Activated CD4-positive, alpha-beta T cell treated with anti-CD3 and anti-CD28 coated beads, Interleukin-2, amount 10 ng/mL, durations not matched to agents 24 days and 14 days (primary cell): ENCODE results near the gene CST1. TPM values are rescaled to one million over a fixed set of nuclear protein-coding genes. Genes with fewer than 3 reads are reported as not detected.
A peak's percentile ranks its signal among the peaks of the same experiment; 100 is the strongest.
"Not testable (repeated sequence)": the region's sequence is repeated elsewhere in the genome, so short reads cannot be mapped to it uniquely, and the experiment has no call there.

Experiments
- DNase-seq: peaks from one replicate; pipeline ENCODE4 v3.0.0; 2022
- H3K27ac Mint-ChIP-seq: one replicate; pipeline ENCODE4 v1.8.0; 2022; ENCODE audit warnings: mild to moderate bottlenecking, mixed read lengths
- H3K27me3 Mint-ChIP-seq: one replicate; pipeline ENCODE4 v1.8.0; 2022; ENCODE audit warnings: mixed read lengths
- H3K36me3 Mint-ChIP-seq: one replicate; pipeline ENCODE4 v1.8.0; 2022; ENCODE audit warnings: low read depth, mild to moderate bottlenecking, mixed read lengths
- H3K4me1 Mint-ChIP-seq: one replicate; pipeline ENCODE4 v1.8.0; 2021; ENCODE audit warnings: mixed read lengths
- H3K4me3 Mint-ChIP-seq: one replicate; pipeline ENCODE4 v1.8.0; 2022; ENCODE audit warnings: mild to moderate bottlenecking, moderate library complexity, mixed read lengths
- H3K9me3 Mint-ChIP-seq: one replicate; pipeline ENCODE4 v1.8.0; 2021; ENCODE audit warnings: mixed read lengths
- intact Hi-C: fragments of 100-400 bp; cut with micrococcal nuclease; formaldehyde crosslinking; loops from one replicate; pipeline ENCODE4 v1.15.1; 2023
- total RNA-seq: library from RNA; stranded (reverse); gene quantifications from 2 replicates; pipeline ENCODE4 v1.2.3, GENCODE V29; 2022

CST1 gene
- total RNA-seq, 1 donor from 2014 or later = not detected

DNA sequence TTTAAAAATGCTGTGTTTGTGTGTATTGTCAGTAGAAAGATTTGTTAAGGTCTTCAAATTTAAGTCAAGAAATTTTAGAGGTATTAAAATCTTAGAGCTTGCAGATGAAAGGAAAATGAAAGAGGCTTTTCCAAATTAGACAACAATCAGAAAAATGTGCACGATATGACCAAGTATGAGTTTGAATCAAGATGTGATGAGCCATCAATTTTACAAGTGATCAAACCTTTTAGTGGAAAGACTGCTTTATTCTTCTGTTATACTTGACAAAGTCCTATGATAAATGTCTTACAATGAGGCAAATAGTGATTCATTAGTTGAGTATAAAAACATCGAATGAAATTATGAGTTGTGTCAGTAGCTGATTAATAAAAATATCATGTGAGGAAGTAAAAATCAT is 19.6 kb upstream of the CST1 start:
- H3K4me3 Mint-ChIP-seq = no peak overlapping the region
- no peaks in the 10 kb centered on the region for H3K36me3 Mint-ChIP-seq
- H3K4me1 Mint-ChIP-seq = no peaks in the 10 kb centered on the region
- H3K9me3 Mint-ChIP-seq = no peaks in the 10 kb centered on the region
- peaks cover 2% of the 10 kb centered on the region for H3K27me3 Mint-ChIP-seq
- intact Hi-C loops = no loop called here
- H3K27ac Mint-ChIP-seq = no peak overlapping the region
- DNase-seq = no peak

DNA sequence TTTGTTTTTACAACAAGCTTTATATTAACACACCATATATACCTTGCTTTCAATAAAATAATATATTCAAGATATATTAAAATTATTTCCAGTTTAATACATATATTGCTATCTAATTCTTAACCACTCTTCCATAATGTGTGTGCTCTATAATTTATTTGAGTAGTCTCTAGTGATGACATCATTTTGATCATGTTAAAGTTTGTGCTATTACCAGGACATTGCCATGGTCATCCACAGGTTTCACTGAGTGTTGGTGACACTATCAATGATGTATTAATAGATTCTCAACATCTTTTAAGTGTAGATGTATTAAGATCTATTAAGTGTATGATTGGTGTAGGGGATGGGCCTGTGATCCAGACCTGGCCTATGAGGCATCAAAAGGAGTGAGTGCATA is 17.8 kb upstream of the CST1 start:
- intact Hi-C loops, H3K27me3 Mint-ChIP-seq, H3K27ac Mint-ChIP-seq, H3K36me3 Mint-ChIP-seq, H3K9me3 Mint-ChIP-seq, H3K4me1 Mint-ChIP-seq, DNase-seq, H3K4me3 Mint-ChIP-seq: not testable (repeated sequence)

DNA sequence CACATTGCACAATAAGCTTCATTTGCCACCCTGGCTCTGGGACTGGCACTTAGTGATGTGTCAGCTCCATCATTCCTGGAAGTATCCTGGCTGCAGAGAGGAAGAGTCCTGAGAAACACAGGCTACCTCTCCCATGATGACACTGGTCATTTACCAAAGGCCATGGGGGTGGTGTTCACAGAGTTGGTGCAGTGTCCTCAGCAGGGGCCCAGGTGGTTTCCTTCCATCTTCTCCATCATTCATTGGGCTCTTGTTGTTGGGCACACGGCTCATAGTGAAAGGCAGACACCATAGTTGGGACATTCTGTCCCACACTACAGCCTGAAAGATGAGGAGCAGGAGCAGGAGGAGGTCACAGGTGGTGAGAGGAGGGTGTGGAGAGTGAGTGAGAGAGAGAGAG is 15.8 kb upstream of the CST1 start:
- peaks cover 7% of the 10 kb centered on the region for H3K27me3 Mint-ChIP-seq
- intact Hi-C loops = no loop called here
- no peaks in the 10 kb centered on the region for H3K9me3 Mint-ChIP-seq
- H3K4me3 Mint-ChIP-seq = no peak overlapping the region
- no peak for DNase-seq
- H3K36me3 Mint-ChIP-seq = no peaks in the 10 kb centered on the region
- H3K4me1 Mint-ChIP-seq = no peaks in the 10 kb centered on the region
- H3K27ac Mint-ChIP-seq = no peak overlapping the region

DNA sequence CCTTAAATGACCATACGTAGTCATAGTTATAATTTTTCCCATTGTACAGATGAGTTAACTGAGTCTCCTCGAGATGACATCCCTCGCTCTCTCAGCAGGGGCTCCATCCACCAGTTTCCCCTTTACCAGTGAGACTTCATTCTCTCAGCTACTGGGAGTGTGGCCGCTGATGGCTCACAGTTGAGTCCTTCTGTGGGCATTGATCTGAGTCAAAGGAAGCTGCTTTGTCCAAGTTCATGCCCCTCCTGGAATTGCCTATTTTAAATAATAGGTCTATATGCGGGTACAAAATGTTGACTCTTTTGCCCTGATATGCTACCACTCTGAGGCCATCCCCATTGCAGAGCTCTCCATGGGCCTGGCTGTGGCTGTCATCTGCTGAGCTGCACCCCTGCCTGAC is 14.8 kb upstream of the CST1 start:
- Mint-ChIP-seq H3K4me3 (no peak overlapping the region), H3K36me3 (no peaks in the 10 kb centered on the region), H3K27me3 (peaks cover 7% of the 10 kb centered on the region), H3K9me3 (no peaks in the 10 kb centered on the region), H3K4me1 (no peaks in the 10 kb centered on the region), H3K27ac (no peak overlapping the region)
- peak; percentile 30 for DNase-seq
- intact Hi-C loops = no loop called here

DNA sequence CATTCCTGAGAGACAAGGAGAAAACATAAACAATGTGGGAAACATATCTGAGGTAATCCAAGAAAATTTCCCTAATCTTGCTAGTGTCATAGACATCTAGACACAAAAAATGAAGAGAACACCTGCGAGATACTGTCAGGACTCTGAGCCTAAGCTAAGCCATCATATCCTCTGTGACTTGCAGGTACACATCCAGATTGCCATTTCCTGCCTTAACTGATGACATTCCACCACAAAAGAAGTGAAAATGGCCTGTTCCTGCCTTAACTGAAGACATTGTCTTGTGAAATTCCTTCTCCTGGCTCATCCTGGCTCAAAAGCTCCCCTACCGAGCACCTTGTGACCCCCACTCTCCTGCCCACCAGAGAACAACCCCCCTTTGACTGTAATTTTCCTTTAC is 13.9 kb upstream of the CST1 start:
- H3K4me1 Mint-ChIP-seq, H3K36me3 Mint-ChIP-seq, DNase-seq, H3K4me3 Mint-ChIP-seq, intact Hi-C loops, H3K27me3 Mint-ChIP-seq, H3K9me3 Mint-ChIP-seq, H3K27ac Mint-ChIP-seq: not testable (repeated sequence)

DNA sequence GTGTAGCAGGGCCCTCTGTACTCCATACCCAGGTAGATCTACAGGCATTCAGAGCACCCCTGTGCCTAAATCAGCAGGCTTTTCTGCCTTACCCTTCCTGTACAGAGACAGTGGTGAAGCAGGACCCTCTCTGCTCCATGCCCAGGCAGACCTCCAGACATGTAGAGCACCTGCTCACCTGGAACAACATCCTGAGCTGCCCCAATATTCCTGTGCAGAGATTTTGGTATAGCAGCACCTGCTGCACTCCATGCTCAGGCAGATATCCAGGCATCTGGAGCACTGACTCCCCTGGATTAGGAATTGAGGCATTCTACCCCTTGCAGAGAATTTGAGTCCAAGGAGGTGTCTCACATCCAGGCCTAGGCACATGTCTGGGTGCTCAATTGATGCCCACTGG is 12.6 kb upstream of the CST1 start:
- Mint-ChIP-seq H3K27me3 (peaks cover 4% of the 10 kb centered on the region), H3K4me1 (no peaks in the 10 kb centered on the region), H3K9me3 (no peaks in the 10 kb centered on the region), H3K36me3 (no peaks in the 10 kb centered on the region), H3K27ac (no peak overlapping the region), H3K4me3 (no peak overlapping the region)
- DNase-seq = no peak
- intact Hi-C loops = no loop called here

DNA sequence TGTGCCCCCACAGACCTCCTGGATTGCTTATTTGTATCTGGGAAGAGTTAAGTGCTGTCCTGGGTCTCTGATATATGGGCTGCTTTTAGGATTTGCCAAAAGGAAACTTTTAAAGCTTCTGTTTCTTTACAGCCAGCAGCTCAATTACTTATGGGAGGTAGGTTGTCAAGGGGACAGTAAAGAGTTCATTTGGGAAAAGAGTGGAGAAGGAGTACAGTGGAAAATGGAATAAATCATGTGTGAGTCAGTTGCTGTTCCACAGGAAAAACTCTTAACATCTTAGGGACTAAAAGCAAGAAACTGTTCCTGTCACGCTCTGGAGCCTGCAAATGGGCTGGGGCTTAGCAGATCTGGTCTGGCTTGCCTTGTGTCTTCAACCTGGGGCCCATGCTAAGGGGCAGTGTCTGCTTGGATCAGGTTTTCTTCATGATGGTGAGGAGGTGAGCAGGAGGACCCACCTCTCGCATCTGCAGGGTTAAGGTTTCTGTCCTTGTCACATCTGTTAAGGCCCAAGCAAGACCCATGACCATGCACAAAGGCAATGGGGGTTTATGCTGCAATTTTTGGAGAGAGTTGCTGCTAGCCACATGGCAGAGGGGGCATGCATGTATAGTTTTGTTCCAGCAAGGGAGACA is 8.7 kb upstream of the CST1 start:
- Mint-ChIP-seq H3K9me3 (no peaks in the 10 kb centered on the region), H3K36me3 (no peaks in the 10 kb centered on the region), H3K4me3 (no peak overlapping the region), H3K27ac (no peak overlapping the region), H3K4me1 (no peaks in the 10 kb centered on the region), H3K27me3 (peaks cover 4% of the 10 kb centered on the region)
- intact Hi-C loops = no loop called here
- DNase-seq = no peak

DNA sequence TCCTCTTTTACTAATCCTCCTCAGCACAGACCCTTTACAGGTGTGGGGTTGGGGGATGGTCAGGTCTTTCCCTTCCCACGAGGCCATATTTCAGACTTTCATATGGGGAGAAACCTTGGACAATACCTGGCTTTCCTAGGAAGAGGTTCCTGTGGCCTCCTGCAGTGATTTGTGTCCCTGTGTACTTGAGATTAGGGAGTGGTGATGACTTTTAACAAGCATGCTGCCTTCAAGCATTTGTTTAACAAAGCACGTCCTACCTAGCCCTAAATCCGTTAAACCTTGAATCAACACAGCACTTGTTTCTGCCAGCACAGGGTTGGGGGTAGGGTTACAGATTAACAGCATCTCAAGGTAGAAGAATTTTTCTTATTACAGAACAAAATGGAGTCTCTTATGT is 6.1 kb upstream of the CST1 start:
- H3K27me3 Mint-ChIP-seq, H3K27ac Mint-ChIP-seq, DNase-seq, H3K4me1 Mint-ChIP-seq, H3K36me3 Mint-ChIP-seq, H3K9me3 Mint-ChIP-seq, H3K4me3 Mint-ChIP-seq, intact Hi-C loops: not testable (repeated sequence)

DNA sequence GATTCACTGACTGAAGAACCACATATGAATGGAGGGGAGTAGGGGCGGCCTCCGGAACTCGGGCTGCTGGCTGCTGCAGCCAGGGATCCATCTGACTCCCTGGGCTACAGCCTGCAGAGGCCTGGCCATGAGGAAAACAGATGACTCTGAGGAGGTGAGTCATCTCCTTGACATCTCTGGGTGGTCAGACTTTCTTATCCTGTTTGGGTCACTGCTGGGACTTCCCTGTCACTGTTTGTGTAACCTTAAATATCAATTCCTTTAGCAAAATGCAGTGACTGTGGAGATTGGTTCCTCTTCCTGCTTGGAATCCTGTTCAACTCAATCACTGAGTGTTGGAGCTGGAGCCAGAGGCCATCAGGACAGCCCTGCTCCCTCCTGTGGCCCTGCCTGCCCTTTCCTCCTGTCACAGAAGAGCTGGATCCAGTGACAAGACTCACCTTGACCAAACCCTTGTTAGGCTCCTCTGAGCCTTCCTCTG is 4.4 kb upstream of the CST1 start:
- H3K27me3 Mint-ChIP-seq, H3K27ac Mint-ChIP-seq, intact Hi-C loops, H3K4me1 Mint-ChIP-seq, H3K9me3 Mint-ChIP-seq, DNase-seq, H3K4me3 Mint-ChIP-seq, H3K36me3 Mint-ChIP-seq: not testable (repeated sequence)

DNA sequence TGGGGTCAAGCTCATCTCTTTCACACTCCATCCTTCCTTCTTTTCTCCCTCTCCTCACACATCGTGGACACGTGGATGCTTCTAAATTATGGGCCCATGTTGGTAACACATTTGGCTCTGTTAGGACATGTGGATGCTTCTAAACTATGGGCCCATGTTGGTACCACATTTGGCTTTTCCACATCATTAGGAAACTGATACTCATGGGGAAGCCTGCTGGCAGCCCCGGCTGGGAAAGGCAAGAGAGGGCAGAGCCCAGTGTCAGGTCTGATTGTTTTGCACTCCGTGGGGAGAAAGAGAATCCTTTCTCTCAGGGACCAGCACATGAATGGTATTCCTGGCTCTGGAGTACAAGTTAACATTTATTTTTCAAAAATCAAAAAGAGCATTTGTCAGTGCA is 4.0 kb upstream of the CST1 start:
- no peaks in the 10 kb centered on the region for H3K36me3 Mint-ChIP-seq
- intact Hi-C loops = no loop called here
- no peak overlapping the region for H3K27ac Mint-ChIP-seq
- H3K4me1 Mint-ChIP-seq = no peaks in the 10 kb centered on the region
- H3K9me3 Mint-ChIP-seq = no peaks in the 10 kb centered on the region
- H3K27me3 Mint-ChIP-seq = peaks cover 4% of the 10 kb centered on the region
- no peak for DNase-seq
- H3K4me3 Mint-ChIP-seq = no peak overlapping the region

DNA sequence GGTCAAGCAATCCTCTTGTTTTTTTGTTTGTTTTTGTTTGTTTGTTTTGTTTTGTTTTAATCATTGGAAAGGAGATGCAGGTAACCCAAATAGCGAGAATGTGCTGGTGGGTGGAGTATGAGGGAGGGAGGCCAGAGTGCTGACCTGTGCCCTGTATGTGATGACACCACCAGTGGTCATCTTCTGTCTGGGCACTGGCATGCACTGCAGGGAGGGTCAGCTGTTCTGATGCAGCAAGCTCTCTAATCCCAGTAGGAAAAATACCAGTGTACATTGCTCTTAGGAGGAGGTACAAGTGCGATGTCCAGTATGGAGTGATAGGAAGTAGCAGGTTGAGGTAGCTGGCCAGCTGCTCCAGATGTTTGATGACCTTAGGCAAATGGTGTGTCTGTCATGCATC is 2.9 kb upstream of the CST1 start:
- no peak overlapping the region for H3K4me3 Mint-ChIP-seq
- no peaks in the 10 kb centered on the region for H3K4me1 Mint-ChIP-seq
- H3K9me3 Mint-ChIP-seq = no peaks in the 10 kb centered on the region
- H3K27ac Mint-ChIP-seq = no peak overlapping the region
- H3K27me3 Mint-ChIP-seq = peaks cover 4% of the 10 kb centered on the region
- H3K36me3 Mint-ChIP-seq = no peaks in the 10 kb centered on the region
- no peak for DNase-seq
- intact Hi-C loops = no loop called here

DNA sequence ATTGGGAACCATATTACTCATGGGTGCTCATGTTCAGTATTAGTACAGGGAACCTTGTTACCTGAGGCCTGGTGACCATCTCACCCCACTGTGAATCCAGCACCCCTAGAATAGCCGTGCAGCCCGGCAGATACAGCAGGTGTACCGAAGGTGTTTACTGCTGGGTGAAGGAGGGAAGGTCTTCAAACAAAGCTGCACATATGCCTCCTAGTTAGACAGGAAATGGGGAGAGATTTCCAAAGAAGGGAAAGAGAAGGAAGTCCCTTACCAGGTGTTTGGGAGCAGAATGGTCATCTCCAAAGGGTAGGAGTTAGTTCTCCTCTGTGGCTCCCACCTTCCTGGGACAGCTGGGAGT is 2.4 kb upstream of the CST1 start:
- H3K27ac Mint-ChIP-seq = no peak overlapping the region
- no peak for DNase-seq
- H3K27me3 Mint-ChIP-seq = peaks cover 4% of the 10 kb centered on the region
- no peak overlapping the region for H3K4me3 Mint-ChIP-seq
- H3K4me1 Mint-ChIP-seq = no peaks in the 10 kb centered on the region
- intact Hi-C loops = no loop called here
- no peaks in the 10 kb centered on the region for H3K9me3 Mint-ChIP-seq
- no peaks in the 10 kb centered on the region for H3K36me3 Mint-ChIP-seq

DNA sequence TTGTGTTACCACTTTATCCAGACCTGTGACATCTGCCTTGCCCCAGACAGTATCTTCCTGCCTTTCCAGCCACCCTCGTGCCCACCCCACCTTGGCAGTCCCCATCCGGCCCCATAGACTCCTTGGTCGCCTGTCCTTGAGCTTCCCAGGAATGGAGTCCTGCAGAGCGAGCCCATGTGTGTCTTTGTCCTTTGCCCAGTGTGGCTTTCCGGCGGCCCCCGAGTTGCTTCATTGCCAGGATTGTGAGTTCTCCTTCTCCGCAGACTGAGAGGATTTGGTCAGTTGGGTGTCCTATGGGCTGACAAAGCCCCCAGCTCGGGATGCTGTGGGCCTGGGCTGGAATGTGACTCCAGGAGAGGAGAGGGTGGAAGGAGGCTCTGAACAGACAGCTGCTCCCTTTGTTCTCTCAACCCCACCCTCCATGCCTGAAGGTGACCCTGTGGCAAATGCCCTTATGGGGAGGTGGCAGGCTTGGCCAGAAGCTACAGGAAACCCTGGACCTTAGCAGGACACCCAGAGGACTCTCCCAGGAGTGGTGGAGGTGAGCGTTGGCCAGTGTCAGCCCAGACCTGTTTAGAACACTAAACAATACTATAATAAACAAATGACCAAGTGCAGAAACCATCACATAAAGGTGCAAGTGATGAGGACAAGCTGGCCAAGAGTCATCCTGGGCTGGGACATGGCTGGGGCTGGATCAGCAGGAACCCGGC is 1.9 kb upstream of the CST1 start:
- intact Hi-C loops = no loop called here
- no peak overlapping the region for H3K4me3 Mint-ChIP-seq
- no peak for DNase-seq
- H3K27me3 Mint-ChIP-seq = peaks cover 4% of the 10 kb centered on the region
- no peaks in the 10 kb centered on the region for H3K9me3 Mint-ChIP-seq
- H3K36me3 Mint-ChIP-seq = no peaks in the 10 kb centered on the region
- H3K4me1 Mint-ChIP-seq = no peaks in the 10 kb centered on the region
- H3K27ac Mint-ChIP-seq = no peak overlapping the region

DNA sequence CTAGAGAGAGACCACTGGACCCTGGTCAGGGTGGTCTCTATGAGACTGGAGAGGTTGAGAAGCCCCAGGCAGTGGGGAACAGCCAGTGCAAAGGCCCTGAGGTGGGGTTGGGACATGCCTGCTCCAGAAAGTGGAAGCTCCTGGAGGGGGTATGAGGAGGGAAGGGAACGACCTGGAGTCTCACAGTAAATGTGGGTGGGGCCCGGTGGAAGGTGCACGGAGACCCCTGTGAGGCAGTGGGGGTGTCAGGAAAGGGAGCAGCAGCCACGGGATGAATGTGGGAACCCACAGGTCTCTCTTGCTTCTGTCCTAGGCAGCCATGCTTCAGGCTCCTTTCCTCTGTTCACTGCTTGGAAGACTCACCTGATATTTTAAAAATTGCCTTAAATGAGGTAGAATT is 1.3 kb upstream of the CST1 start:
- no peak overlapping the region for H3K4me3 Mint-ChIP-seq
- H3K27me3 Mint-ChIP-seq = peaks cover 2% of the 10 kb centered on the region
- no peak for DNase-seq
- intact Hi-C loops = no loop called here
- H3K9me3 Mint-ChIP-seq = no peaks in the 10 kb centered on the region
- no peaks in the 10 kb centered on the region for H3K4me1 Mint-ChIP-seq
- H3K27ac Mint-ChIP-seq = no peak overlapping the region
- H3K36me3 Mint-ChIP-seq = no peaks in the 10 kb centered on the region

DNA sequence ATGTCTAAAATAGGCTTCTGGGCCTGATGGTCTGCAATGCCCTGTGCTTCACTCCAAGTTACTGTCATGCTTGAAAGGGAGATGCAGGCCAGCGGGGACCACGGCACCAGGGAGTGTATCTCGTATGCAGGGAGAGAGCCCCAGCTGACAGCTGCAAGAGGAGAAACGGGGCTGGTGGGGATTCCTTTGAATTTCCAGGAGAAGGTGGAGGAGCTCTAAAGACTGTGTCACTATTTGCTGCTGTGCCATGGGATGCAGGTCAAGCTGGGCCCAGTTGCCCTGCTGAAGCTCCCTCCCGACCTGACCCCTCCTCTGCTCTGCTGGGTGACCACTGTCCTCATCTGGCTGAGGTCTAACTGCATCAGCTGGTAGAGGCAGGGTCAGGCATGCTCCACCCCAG is 989 bp downstream of the CST1 start:
- no peaks in the 10 kb centered on the region for H3K27me3 Mint-ChIP-seq
- no peak overlapping the region for H3K27ac Mint-ChIP-seq
- intact Hi-C loops = no loop called here
- no peak overlapping the region for H3K4me3 Mint-ChIP-seq
- no peaks in the 10 kb centered on the region for H3K9me3 Mint-ChIP-seq
- no peaks in the 10 kb centered on the region for H3K4me1 Mint-ChIP-seq
- no peak for DNase-seq
- H3K36me3 Mint-ChIP-seq = no peaks in the 10 kb centered on the region
